GM23248 (cell line): ENCODE measurements around the gene ABCG1. TPM values are rescaled to one million over a fixed set of nuclear protein-coding genes. Genes with fewer than 3 reads are reported as not detected.

ENCODE experiments used
- DNase-seq: peaks from one replicate; pipeline ENCODE4 v3.0.0-alpha.2; 2015
- H2AFZ ChIP-seq: fragments of 200-600 bp; sonication (generic); 2 replicates; pipeline ENCODE4 v1.6.1; 2016; ENCODE audit warnings: antibody characterized with exemption
- H3F3A ChIP-seq: fragments of 200-600 bp; sonication (generic); 2 replicates; pipeline ENCODE4 v1.6.1; 2016; ENCODE audit warnings: mild to moderate bottlenecking, antibody characterized with exemption, mixed run types; ENCODE audit not compliant: insufficient read depth
- H3K27ac ChIP-seq: fragments of 200-600 bp; sonication (generic); 2 replicates; pipeline ENCODE4 v1.5.1; 2016; ENCODE audit warnings: mild to moderate bottlenecking
- H3K27me3 ChIP-seq: fragments of 200-600 bp; sonication (generic); replicated peaks from 2 replicates; pipeline ENCODE4 v1.6.1; 2016; ENCODE audit warnings: mild to moderate bottlenecking; ENCODE audit not compliant: insufficient read depth
- H3K36me3 ChIP-seq: fragments of 200-600 bp; sonication (generic); 2 replicates; pipeline ENCODE4 v1.6.1; 2016; ENCODE audit warnings: low read depth, mild to moderate bottlenecking
- H3K4me1 ChIP-seq: fragments of 200-600 bp; sonication (generic); 2 replicates; pipeline ENCODE4 v1.6.1; 2016; ENCODE audit warnings: mild to moderate bottlenecking; ENCODE audit not compliant: insufficient read depth
- H3K4me2 ChIP-seq: fragments of 200-600 bp; sonication (generic); one replicate; pipeline ENCODE4 v1.6.1; 2016; ENCODE audit warnings: mild to moderate bottlenecking; ENCODE audit not compliant: unreplicated experiment
- H3K4me3 ChIP-seq: fragments of 200-600 bp; sonication (generic); 2 replicates; pipeline ENCODE4 v1.5.1; 2016; ENCODE audit warnings: mild to moderate bottlenecking
- H3K79me2 ChIP-seq: fragments of 200-600 bp; sonication (generic); 2 replicates; pipeline ENCODE4 v1.6.1; 2016; ENCODE audit warnings: mild to moderate bottlenecking; ENCODE audit not compliant: insufficient read depth
- H3K9ac ChIP-seq: fragments of 200-600 bp; sonication (generic); 2 replicates; pipeline ENCODE4 v1.6.1; 2016; ENCODE audit warnings: mild to moderate bottlenecking
- H3K9me2 ChIP-seq: fragments of 200-600 bp; sonication (generic); 2 replicates; pipeline ENCODE4 v1.6.1; 2016; ENCODE audit warnings: mixed run types, mild to moderate bottlenecking, moderate library complexity; ENCODE audit not compliant: insufficient read depth
- H3K9me3 ChIP-seq: fragments of 200-600 bp; sonication (generic); one replicate; pipeline ENCODE4 v1.6.1; 2017; ENCODE audit warnings: low read depth
- H4K20me1 ChIP-seq: fragments of 200-600 bp; sonication (generic); 2 replicates; pipeline ENCODE4 v1.6.0; 2016; ENCODE audit not compliant: insufficient read depth
- EZH2 ChIP-seq: fragments of 200-600 bp; sonication (generic); IDR thresholded peaks from 2 replicates; pipeline ENCODE4 v1.6.1; 2018; ENCODE audit warnings: antibody characterized with exemption, mild to moderate bottlenecking; ENCODE audit not compliant: insufficient read depth, poor library complexity, severe bottlenecking
- EZH2phosphoT487 ChIP-seq: fragments of 200-600 bp; sonication (generic); IDR thresholded peaks from 2 replicates; pipeline ENCODE4 v1.6.1; 2018; ENCODE audit warnings: antibody characterized with exemption, moderate library complexity, mild to moderate bottlenecking, low read depth; ENCODE audit not compliant: insufficient read depth
- WGBS, 2 experiments: methylation state at CpG; one replicate each; pipeline ENCODE4 v1.1.6; 2015 to 2017; ENCODE audit warnings: low lambda C conversion rate in 2 of 2, low coverage in 1 of 2; ENCODE audit errors: missing lambda C conversion rate in 2 of 2; 5-methylcytosine and 5-hydroxymethylcytosine counted together
- in situ Hi-C: fragments of 300-500 bp; cut with MboI; formaldehyde crosslinking; loops from 2 replicates; pipeline ENCODE4 v1.15.0; 2020
- polyA plus RNA-seq: library from polyadenylated mRNA; unstranded; fragments of >200 nt; fragmentation: Nextera tagmentation; extraction: Ambion mirVana; gene quantifications from 2 replicates; pipeline ENCODE4 v1.2.1, GENCODE V29; 2016
- total RNA-seq: library from RNA; depleted of rRNA; stranded (reverse); fragments of >200 nt; shearing (Covaris generic); gene quantifications from 2 replicates; pipeline ENCODE4 v1.2.3, GENCODE V29; 2014

ABCG1 gene
- total and polyA plus RNA-seq, 2 experiments from 2014 or later = 0.08 TPM; not detected in 1

DNA sequence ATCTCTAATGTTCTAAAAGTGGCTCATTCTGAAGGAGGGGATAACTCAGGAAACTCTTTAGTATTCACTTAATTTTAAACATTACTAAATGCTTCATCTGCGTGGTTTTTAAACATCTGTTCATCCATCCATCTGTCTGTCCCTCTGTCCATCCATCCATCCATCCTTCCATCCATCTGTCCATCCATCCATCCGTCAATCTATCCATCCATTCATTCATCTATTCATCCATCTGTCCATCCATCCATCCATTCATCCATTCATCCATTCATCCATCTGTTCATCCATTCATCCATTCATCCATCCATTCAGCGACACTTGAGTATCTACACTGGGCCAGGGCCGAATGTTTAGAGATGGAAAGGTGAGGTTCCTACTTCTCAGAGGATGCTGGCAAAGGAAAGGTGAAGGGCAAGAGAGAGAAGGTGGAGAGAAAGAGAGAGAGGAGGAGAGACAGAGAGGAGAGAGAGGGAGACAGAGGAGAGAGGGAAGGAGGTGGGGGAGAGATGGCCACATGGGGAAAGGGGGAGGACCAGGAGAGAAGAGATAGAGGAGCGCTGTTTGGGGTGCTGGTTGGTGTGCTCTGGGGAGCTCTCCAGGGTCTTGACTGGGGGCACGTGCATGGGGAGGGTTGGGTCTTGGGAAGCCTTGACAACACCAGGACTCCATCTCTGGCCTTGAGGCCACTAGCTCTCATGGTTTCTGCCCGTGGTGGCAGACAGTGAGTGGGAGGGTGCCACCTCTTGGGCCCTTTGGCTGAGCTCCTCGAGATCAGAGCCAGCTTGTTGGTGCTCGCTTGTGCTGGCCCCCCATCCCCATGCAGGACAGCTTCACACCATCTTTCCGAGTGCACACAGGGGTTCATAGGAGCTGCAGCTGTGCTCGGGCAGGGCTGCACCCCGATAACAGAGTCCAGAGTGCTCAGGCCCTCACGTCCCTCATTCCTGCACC, 45.6 kb downstream of the ABCG1 start:
- H3K27ac ChIP-seq = no peak overlapping the region
- no peaks in the 10 kb centered on the region for H3K79me2 ChIP-seq
- peaks cover 8% of the 10 kb centered on the region for H3K27me3 ChIP-seq
- H3F3A ChIP-seq = no peaks in the 10 kb centered on the region
- no peak overlapping the region for H2AFZ ChIP-seq
- in situ Hi-C loops = no loop called here
- no peaks in the 10 kb centered on the region for H3K4me1 ChIP-seq
- no peaks in the 10 kb centered on the region for H3K36me3 ChIP-seq
- H3K9ac ChIP-seq = no peak overlapping the region
- TF ChIP-seq EZH2 = no peak
- no peak for TF ChIP-seq EZH2phosphoT487
- no peak overlapping the region for H3K4me3 ChIP-seq
- WGBS, 2 experiments = 50 to 53% methylated on average over 12 to 13 of the region's 13 CpGs
- no peaks in the 10 kb centered on the region for H3K9me2 ChIP-seq
- no peaks in the 10 kb centered on the region for H3K9me3 ChIP-seq
- H4K20me1 ChIP-seq = no peaks in the 10 kb centered on the region
- DNase-seq = no peak
- H3K4me2 ChIP-seq = no peak overlapping the region

GRCh38 chr21:42265231-42265812, 46.4 kb downstream of the ABCG1 start:
- H3K9ac ChIP-seq = no peak overlapping the region
- WGBS, 2 experiments = 31% methylated on average over 12 of the region's 12 CpGs
- no peak overlapping the region for H3K27ac ChIP-seq
- H3K27me3 ChIP-seq = peaks cover 8% of the 10 kb centered on the region
- no peak overlapping the region for H2AFZ ChIP-seq
- H3K4me1 ChIP-seq = no peaks in the 10 kb centered on the region
- H3K9me2 ChIP-seq = no peaks in the 10 kb centered on the region
- no peaks in the 10 kb centered on the region for H3K79me2 ChIP-seq
- H3F3A ChIP-seq = no peaks in the 10 kb centered on the region
- in situ Hi-C loops = no loop called here
- no peak overlapping the region for H3K4me3 ChIP-seq
- no peaks in the 10 kb centered on the region for H4K20me1 ChIP-seq
- TF ChIP-seq EZH2 (no peak), EZH2phosphoT487 (no peak)
- H3K36me3 ChIP-seq = no peaks in the 10 kb centered on the region
- no peak for DNase-seq
- no peaks in the 10 kb centered on the region for H3K9me3 ChIP-seq
- no peak overlapping the region for H3K4me2 ChIP-seq

DNA sequence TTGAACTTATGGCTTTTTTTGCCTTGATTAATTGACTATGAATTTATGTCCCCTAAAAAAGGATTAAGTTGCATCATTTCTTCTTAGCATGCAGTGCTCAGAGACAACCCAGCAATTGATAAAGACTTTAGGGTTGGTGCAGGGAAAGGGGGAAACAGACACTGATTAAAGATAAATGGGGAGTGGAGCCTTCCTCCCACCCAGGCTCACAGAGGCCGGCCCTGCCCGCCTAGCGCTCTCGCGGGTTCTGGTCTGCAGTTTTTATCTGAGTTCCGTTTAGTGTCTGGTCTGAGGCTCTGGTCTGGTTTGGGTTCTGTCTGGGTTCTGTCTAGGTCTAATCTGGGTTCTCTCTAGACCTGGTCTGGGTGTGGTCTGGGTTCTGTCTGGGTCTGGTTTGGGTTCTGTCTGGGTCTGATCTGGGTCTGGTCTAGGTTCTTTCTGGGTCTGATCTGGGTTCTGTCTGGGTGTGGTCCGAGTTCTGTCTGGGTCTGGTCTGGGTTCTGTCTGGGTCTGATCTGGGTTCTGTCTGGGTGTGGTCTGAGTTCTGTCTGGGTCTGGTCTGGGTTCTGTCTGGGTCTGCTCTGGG, 48.1 kb downstream of the ABCG1 start:
- WGBS, 2 experiments = 78 to 82% methylated on average over 7 of the region's 7 CpGs
- no peak overlapping the region for H3K4me2 ChIP-seq

GRCh38 chr21:42269386-42269785, 50.4 kb downstream of the ABCG1 start:
- Histone ChIP-seq H3K9ac (no peak overlapping the region), H2AFZ (no peak overlapping the region), H3F3A (no peaks in the 10 kb centered on the region), H3K9me3 (no peaks in the 10 kb centered on the region), H3K27me3 (no peaks in the 10 kb centered on the region), H3K4me1 (no peaks in the 10 kb centered on the region), H3K9me2 (no peaks in the 10 kb centered on the region), H3K4me3 (no peak overlapping the region), H3K27ac (no peak overlapping the region), H4K20me1 (no peaks in the 10 kb centered on the region), H3K79me2 (no peaks in the 10 kb centered on the region), H3K36me3 (no peaks in the 10 kb centered on the region), H3K4me2 (no peak overlapping the region)
- no peak for DNase-seq
- 68 to 76% methylated on average over 10 of the region's 10 CpGs for WGBS, 2 experiments
- TF ChIP-seq EZH2phosphoT487 (no peak), EZH2 (no peak)
- in situ Hi-C loops = no loop called here

More for the DNA sequence above, 48.1 kb downstream of the ABCG1 start:
- Histone ChIP-seq H3K4me1 (no peaks in the 10 kb centered on the region), H3K27ac (no peak overlapping the region), H3K9me3 (no peaks in the 10 kb centered on the region), H3K27me3 (peaks cover 8% of the 10 kb centered on the region), H3K79me2 (no peaks in the 10 kb centered on the region), H3K9ac (no peak overlapping the region), H4K20me1 (no peaks in the 10 kb centered on the region), H2AFZ (no peak overlapping the region), H3K36me3 (no peaks in the 10 kb centered on the region), H3K4me3 (no peak overlapping the region), H3F3A (no peaks in the 10 kb centered on the region), H3K9me2 (no peaks in the 10 kb centered on the region)
- in situ Hi-C loops = no loop called here
- TF ChIP-seq EZH2phosphoT487 (no peak), EZH2 (no peak)
- DNase-seq = no peak
